HG03469 (cell line): ENCODE results near the gene SUMO2.
A peak's percentile ranks its signal among the peaks of the same experiment; 100 is the strongest.
"Not testable (repeated sequence)": the region's sequence is repeated elsewhere in the genome, so short reads cannot be mapped to it uniquely, and the experiment has no call there.

Source experiments
- ATAC-seq: cut with Tn5 transposase; IDR thresholded peaks from one replicate; pipeline ENCODE4 v1.9.1; 2021; ENCODE audit warnings: mild to moderate bottlenecking, moderate library complexity, moderate number of reproducible peaks; ENCODE audit not compliant: unreplicated experiment

The SUMO2 gene

DNA sequence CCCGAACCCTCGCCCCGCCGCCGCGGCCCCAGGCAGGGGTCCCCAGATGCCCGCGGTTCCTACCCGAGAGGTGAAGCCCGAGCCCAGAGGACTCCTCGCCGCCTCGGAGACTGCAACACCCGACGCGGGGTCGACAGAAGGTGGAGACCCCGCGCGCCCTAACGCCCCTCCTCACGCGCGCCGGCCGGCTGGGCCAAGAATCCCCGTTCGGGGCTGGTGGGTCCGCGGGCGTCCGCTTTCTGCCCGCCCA is 515 bp downstream of the SUMO2 start:
- ATAC-seq, result no peak

DNA sequence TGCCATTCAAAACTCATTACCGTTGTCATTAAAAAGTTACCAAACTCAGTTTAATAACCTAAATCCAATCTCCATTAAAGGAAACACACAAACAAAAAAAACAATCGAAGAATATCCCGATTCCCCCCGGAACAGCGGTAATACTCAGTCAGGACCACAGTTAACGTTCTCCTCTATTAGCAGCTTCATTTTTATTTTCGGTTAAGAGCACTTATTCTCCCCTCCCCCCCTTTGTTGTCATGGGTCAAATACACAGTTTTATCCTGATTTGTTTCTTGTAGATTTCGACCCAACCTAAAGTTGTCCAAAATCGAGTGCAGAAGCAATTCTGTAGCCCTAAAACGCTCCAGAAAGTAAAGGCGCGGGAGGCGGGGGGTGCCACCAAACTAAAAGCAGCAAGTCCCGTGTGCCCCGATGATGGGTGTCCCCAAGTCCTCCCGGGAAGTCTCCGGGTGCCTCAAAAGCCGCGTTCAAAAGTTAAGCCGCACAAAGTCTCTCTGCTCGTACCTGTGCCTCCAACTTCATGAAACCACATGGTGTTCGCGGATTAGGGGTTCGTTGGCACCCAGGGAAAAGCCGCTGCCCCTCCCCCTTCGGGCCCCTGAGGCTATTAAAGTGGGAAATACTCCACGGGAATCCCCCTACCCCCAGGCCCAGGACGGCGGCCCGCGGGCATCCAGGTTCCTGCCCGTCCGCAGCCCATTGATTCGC is 996 bp downstream of the SUMO2 start:
- ATAC-seq, result peak; percentile 6

DNA sequence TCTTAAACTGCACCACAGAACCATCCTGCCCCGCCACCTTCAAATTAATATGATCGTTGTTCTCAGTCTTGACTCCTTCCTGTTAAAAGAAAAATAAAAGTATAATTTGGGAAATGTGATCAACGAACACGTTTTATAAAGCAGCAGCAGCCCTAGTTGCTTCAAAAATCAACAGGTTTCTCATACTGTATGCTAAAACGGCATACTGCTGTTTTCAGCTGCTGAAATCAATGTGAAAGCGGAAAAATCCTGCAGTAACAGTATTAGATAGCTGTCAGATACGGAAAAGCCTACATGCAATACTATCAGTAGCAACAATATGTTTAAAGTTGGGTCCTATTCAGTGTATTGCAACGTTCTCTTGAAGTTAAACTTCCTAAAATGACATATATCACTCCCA is 1.6 kb downstream of the SUMO2 start:
- ATAC-seq, result no peak

DNA sequence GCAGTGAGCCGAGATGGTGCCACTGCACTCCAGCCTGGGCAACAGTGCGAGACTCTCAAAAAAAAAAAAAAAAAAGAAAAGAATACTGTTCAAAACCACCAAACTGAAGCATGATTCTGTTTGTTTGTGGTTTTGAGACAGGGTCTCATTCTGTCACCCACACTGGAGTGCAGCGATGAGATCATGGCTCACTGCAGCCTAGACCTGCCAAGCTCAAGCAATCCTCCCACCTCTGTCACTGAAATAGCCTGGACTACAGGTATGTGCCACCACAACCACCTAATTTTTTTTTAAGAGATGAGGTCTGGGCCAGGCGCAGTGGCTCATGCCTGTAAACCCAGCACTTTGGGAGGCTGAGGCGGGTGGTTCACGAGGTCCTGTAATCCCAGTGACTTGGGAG is 4.3 kb downstream of the SUMO2 start:
- no peak for ATAC-seq

DNA sequence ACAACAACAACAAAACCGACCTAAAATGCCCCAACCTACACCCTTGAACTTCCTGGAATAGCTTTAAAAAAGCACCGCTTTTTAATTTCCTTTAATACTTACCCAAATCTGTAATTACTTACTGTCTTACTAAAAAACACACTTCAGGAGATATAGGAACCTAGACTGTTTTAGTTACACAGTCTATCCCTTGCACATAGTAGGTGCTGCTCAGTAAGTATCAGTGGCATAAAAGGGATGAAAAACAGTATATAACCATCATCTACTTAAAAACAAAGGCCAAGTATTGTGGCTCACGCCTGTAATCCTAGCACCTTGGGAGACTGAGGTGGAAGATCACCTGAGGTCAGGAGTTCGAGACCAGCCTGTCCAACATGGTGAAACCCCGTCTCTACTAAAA is 6.1 kb downstream of the SUMO2 start:
- no peak for ATAC-seq

DNA sequence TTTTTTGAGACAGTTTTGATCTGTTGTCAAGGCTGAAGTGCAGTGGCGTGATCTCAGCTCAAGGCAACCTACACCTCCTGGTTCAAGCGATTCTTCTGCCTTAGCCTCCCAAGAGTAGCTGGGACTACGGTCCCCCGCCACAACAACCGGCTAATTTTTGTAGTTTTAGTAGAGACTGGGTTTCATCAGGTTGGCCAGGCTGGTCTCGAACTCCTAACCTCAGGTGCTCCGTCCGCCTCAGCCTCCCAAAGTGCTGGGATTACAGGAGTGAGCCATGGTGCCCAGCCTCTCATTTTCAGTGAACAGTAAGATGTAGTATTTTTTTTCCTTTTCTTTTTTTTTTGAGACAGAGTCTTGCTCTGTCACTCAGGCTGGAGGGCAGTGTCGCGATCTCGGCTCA is 7.8 kb downstream of the SUMO2 start:
- no peak for ATAC-seq

DNA sequence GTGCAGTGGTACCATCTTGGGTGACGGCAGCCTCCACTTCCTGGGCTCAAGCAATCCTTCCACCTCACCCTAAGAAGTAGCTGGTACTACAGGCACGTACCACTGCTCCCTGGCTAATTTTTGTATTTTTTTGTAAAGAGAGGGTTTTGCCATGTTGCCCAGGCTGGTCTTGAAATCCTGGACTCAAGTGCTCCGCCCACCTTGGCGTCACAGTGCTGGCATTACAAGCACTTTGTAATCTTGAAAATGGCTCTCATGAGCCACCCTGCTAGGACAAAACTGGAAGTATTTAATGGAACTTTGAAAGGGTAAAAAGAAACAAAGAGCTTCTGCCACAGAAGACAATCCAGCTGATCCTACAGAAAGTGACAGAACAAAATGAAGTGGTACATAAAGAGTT is 9.2 kb downstream of the SUMO2 start:
- no peak for ATAC-seq

DNA sequence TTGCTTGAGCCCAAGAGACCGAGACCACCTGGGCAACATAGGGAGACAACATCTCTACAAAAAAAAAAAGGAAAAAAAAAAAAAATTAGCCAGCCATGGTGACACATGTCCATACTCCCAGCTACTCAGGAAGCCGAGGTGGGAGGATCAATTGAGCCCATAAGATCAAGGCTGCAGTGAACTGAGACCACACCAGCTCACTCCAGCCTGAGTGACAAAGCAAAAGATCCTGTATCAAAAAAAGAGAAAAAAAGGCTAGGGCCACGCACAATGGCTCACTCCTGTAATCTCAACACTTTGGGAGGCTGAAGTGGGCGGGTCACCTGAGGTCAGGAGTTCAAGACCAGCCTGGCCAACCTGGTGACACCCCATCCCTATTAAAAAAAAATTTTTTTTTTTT is 13.8 kb downstream of the SUMO2 start:
- ATAC-seq, result no peak

DNA sequence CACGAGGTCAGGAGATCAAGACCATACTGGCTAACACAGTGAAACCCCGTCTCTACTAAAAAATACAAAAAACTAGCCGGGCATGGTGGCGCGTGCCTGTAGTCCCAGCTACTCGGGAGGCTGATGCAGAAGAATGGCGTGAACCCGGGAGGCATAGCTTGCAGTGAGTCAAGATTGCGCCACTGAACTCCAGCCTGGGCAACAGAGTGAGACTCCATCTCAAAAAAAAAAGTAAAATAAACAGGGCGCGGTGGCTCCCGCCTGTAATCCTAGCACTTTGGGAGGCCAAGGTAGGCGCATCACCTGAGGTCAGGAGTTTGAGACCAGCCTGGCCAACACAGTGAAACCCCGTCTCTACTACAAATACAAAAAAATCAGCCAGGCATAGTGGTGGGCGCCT is 18.2 kb downstream of the SUMO2 start:
- ATAC-seq, result not testable (repeated sequence)

DNA sequence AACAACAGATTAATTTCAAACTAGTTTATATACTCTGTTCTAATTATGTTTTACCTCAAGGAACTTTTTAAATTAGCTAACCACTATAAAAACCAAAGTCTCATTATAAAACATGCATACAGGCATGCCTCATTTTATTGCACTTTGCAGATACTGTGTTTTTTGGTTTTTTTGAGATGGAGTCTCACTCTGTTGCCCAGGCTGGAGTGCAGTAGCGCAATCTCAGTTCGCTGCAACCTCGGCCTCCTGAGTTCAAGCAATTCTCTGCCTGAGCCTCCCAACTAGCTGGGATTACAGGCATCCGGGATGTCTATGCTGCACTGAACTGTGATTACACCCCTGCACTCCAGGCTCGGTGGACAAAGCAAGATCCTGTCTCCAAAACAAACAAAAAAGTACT is 19.7 kb downstream of the SUMO2 start:
- no peak for ATAC-seq

DNA sequence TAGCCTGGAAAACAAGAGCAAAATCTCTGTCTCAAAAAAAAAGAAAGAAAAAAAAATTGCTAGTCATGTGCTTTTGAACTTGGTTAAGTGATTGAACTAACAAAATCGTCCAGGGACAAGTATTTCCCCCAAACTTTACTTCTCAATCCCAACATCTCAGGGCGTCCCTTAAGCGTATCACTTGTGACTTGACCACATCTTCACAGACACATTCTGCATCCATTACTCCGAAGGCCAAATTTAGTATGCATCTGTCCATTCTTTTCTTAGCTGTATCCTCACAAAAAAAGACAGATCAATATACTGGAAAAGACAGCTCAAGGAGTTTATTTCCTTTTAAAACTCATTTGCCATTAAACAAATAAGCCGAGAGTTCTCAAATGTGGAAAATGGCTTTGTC is 22.5 kb downstream of the SUMO2 start:
- no peak for ATAC-seq

DNA sequence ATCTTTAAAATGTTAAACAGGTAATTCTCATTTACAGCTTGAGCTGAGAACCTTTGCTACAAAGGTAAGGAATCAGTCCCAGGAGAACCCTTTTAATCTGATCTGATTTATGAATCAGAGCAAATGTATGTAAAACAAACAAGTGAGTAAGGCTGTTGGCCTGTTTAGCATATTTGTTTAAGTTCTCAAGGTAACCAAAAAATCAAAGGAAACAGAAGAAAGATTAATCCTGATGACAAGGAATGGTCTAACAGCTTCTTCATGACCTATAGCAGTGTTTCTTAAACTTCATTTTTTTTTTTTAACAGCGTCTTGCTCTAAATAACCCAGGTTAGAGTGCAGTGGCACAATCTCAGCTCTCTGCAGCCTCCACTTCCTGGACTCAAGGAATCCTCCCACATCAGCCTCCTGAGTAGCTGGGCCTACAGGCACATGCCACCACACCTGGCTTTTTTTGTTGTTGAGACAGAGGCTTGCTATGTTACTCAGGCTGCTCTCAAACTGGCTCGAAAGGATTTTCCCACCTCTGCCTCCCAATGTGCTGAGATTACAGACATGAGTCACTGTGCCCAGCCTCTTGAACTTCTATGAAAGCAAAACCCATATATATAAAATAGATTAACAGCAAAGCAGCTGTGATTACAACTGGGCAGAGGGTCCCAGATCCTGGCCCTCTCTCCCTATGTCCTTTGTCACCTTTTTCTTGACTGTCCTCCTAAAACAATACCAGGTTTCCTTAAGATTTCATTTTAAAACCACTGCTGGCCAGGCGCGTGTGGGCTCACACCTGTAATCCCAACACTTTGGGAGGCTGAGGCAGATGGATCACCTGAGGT is 23.3 kb downstream of the SUMO2 start:
- ATAC-seq, result no peak

DNA sequence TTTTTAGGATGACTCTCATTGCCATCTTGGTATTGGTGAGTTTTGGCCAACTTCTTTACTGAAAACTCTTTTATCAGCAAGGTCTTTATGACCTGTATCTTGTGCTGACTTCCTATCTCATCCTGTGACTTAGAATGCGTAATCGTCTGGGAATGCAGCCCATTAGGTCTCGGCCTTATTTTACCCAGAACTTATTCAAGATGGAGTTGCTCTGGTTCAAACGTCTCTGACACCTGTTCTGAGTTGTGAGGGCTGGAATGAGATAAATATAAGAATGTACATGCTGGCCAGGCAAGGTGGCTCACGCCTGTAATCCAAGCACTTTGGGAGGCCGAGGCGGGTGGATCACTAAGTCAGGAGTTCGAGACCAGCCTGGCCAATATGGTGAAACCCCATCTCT is 24.3 kb downstream of the SUMO2 start:
- not testable (repeated sequence) for ATAC-seq

DNA sequence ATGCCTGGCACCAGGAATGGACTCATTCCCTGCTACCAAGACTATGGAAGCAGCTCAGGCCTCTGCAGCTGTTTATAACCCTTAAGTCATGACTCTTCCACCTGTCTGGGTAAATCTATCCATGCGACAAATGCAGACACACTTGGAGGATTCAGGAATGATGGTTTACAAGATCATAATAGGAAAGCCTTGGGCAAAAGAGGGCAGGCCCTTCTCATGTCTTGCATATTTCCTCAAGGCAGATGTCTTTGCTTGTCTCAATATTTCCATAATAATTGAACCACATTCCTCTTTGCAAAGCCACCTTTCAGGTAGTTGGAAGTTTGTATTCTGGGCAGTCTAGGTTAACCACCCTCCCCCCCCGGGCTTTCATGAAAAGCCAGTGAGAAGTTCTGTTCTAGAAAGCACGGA is 27.6 kb downstream of the SUMO2 start:
- ATAC-seq, result no peak

DNA sequence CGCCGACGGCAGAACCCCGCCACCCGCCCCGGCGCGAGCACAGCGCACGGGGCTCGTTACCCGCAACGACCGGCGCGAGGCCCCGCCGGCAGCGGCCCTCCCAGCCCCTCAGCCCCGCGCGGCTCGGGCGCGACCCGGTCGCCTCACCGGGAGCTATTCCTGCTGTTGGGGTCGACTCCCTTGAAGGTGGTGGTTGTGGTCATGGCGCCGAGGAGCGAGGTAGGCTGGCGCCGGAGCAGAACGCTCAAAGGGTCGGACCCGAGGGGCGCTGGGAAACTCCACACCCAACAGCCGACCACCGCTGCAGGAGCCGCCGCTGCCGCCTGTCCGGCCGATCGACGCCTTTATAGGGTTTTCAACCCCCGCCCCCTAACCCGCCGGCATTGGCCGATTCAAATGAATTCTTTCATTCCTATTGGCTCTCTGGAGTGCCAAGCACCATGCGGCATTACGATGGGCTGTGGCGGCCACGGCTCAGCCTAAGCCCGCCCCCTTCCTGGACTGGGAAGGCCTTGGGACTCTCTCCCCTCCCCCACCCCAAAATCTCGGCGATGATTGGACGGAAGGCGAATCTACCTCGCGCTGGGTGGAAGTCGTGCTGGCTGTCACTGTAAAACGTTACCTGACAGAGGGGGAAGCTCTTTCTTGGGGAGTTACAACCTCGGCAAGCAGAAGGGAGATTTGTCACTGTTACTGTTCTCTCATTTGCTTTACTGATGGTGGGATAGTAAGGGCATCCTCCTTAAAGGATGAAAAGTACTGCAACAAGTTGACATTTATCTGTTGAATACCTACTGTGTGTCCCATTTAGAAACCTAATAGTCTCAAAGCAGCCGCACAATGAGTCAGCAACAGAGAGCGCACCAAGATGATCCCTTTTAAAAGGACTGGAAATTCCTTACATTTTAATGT is 28.3 kb downstream of the SUMO2 start, which contains the start of gene JPT1:
JPT1 (minus strand) TSS at position 318 of the 912 bp plus-strand sequence; CDS start at position 203, 115 bp downstream.
- ATAC-seq, result peak; percentile 74

DNA sequence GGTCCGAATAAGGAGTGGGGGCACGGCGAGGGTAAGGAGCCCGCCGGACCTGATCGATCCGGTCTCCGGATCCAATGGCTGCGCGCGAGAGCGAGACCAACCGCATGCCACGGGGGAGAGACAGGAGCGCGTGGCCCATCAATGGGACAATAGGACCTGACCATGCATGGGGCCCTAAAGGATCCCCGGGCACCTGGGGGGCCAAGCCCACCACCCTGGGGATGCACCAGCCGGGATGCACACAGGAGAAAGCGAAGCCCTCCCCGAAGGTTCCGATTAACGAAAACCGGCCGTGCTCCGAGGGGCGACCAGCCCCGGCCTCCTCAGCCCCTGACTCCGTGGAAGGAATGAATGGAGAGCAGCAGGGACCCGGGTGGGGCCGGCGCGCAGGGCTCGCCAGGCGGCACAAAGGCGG is 29.0 kb downstream of the SUMO2 start:
- ATAC-seq, result peak; percentile 29

DNA sequence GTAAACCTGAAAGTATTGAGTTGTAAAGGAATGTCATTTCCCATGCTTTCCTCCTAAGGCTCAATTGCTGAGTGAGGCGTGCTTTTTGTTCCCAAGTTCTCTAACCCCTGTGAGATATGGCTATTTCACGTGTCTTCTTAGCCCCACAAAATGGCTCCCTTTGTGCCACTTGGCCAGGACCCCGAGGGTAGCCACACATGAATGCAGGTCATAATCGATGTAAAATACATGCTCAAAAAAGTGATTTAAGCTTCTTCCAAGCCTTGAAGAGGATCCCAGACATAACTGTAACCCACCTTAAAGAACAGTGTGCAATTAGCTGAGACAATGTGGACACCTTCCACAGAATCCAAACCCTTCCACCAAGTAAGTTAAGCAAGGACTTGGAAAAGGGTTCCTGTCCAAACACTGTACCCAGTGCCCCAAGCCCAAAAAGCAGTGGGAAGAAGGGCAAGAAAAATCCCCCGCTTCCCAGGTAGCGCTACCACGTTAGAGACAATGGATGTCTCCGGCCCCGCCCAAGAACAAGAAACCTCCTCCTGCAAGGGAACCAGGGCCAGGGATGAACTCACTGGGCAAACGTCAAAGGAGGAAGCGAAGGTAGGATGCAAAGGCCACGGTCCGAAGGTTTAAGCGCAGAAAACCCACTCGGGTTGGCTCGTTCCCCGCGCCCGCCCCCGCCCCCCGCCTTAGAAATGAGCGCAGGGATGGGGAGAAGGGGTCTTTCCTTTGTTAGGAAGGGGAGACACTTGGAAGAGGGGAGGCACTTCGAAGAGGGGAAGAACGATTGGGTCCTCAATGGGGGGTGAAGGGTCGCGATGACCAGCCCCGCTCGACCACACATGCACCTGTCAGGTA is 29.6 kb downstream of the SUMO2 start:
- ATAC-seq, result no peak

DNA sequence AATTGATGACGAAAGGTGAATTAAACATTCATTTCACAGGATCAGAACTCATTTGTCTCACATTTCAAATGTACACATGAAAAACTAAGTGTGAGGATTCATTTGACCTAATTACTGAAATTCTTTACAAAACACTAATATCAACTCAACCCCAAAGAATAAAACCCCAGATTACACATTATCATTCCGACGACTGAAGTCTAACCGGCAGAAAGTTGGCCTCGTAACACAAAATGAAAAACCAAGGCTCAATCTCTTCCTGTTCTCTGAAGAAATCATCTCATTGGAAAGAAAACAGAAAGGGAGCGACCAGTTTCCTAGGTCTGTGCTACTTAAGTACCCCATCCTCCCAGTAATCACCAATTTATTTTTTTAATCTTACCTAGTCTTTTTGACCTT is 30.2 kb downstream of the SUMO2 start:
- ATAC-seq, result no peak

DNA sequence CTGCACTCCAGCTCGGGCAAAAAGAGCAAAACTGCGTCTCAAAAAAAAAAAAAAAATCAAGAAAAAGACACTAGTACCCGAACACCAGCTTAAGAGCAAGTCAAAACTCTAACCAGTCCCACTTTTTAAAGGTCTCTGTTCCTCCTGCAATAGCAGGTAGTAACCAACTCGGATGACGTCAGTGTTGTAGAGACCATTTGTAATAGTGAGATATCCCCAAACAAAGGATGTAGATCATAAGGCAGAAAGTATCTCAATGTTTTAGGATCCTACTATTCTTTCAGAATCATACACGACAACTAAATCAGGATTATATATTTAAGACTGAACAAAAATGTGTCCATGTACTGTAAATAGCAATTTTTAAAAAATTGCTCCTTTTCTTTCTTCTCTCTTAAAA is 30.8 kb downstream of the SUMO2 start:
- no peak for ATAC-seq

DNA sequence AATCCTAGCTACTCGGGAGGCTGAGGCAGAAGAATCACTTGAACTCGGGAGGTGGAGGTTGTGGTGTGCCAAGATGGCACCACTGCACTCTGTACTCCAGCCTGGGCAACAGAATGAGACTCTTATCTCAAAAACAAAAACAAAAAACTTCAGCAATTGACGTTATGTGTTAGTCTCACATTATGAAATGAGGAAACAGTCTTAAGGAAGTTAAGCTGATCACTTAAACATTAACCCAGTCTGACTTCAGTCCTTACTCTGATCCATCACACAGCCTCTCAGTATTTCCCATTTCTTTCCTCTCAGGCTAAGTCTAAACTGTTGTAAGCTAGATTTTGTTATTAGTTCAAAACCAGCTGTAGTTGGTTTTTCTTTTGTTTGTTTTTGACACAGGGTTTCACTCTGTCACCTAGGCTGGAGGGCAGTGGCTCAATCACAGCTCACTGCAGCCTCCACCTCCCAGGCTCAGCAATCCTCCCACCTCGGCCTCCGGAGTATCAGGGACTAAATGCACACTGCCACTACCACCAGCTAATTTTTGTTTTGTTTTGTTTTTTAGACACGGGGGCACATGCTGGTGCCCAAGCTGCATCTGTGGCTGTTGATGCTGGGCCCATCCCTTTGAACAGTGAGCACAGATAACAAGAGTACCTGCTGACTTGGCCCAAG is 34.7 kb downstream of the SUMO2 start:
- ATAC-seq, result no peak
